WERI-Rb-1 (cell line): ENCODE data around the gene TOP3B.

ENCODE experiments used
- DNase-seq: peaks from one replicate; pipeline ENCODE4 v3.0.0-alpha.2; 2020
- H3K27ac ChIP-seq: fragments of 250-450 bp; sonication (Bioruptor Pico); 2 replicates; pipeline ENCODE4 v1.5.1; 2020; ENCODE audit warnings: mild to moderate bottlenecking, moderate library complexity
- H3K27me3 ChIP-seq: fragments of 250-450 bp; sonication (Bioruptor Pico); 2 replicates; pipeline ENCODE4 v1.5.1; 2021; ENCODE audit warnings: mild to moderate bottlenecking, low read depth, moderate library complexity; ENCODE audit not compliant: insufficient read depth, severe bottlenecking
- H3K36me3 ChIP-seq: fragments of 250-450 bp; sonication (Bioruptor Pico); 2 replicates; pipeline ENCODE4 v1.5.1; 2020; ENCODE audit warnings: mild to moderate bottlenecking, moderate library complexity
- H3K4me3 ChIP-seq: 2 replicates; pipeline ENCODE4 v1.5.1; 2011; ENCODE audit warnings: low read depth, mild to moderate bottlenecking, control low read depth, low read length
- H3K9me3 ChIP-seq: fragments of 250-450 bp; sonication (Bioruptor Pico); 2 replicates; pipeline ENCODE4 v1.5.1; 2021; ENCODE audit warnings: mild to moderate bottlenecking, moderate library complexity; ENCODE audit not compliant: severe bottlenecking
- CTCF ChIP-seq: IDR thresholded peaks from 2 replicates; pipeline ENCODE4 v1.5.1; 2011; ENCODE audit warnings: low read depth, mild to moderate bottlenecking, control low read depth, inconsistent platforms, low read length

The TOP3B gene

GRCh38 chr22:21990445-21991303, 8.1 kb upstream of the TOP3B start:
- no peak overlapping the region for H3K27ac ChIP-seq
- TF ChIP-seq CTCF: no peak
- H3K36me3 ChIP-seq: no peaks in the 10 kb centered on the region
- H3K27me3 ChIP-seq: no peaks in the 10 kb centered on the region
- H3K9me3 ChIP-seq: no peaks in the 10 kb centered on the region
- H3K4me3 ChIP-seq: no peak overlapping the region
- no peak for DNase-seq

- Histone ChIP-seq H3K4me3 (no peak overlapping the region), H3K27me3 (no peaks in the 10 kb centered on the region), H3K36me3 (no peaks in the 10 kb centered on the region), H3K9me3 (no peaks in the 10 kb centered on the region), H3K27ac (no peak overlapping the region)
- TF ChIP-seq CTCF: no peak
- no peak for DNase-seq
Observed at GRCh38 chr22:21989049-21989448, 6.5 kb upstream of the TOP3B start.

GRCh38 chr22:21985214-21985613, 2.6 kb upstream of the TOP3B start:
- no peak overlapping the region for H3K27ac ChIP-seq
- no peak for TF ChIP-seq CTCF
- DNase-seq: no peak

GRCh38 chr22:21984793-21985192, 2.2 kb upstream of the TOP3B start:
- H3K36me3 ChIP-seq: peaks cover 2% of the 10 kb centered on the region
- H3K27ac ChIP-seq: no peak overlapping the region
- H3K4me3 ChIP-seq: no peak overlapping the region
- no peak for DNase-seq
- H3K27me3 ChIP-seq: no peaks in the 10 kb centered on the region
- TF ChIP-seq CTCF: peak; percentile 53
- no peaks in the 10 kb centered on the region for H3K9me3 ChIP-seq

More at GRCh38 chr22:21985214-21985613, 2.6 kb upstream of the TOP3B start:
- Histone ChIP-seq H3K4me3 (no peak overlapping the region), H3K27me3 (no peaks in the 10 kb centered on the region), H3K9me3 (no peaks in the 10 kb centered on the region), H3K36me3 (peaks cover 2% of the 10 kb centered on the region)

GRCh38 chr22:21981874-21982273, 713 bp downstream of the TOP3B start:
- no peak for TF ChIP-seq CTCF
- no peak for DNase-seq
- Histone ChIP-seq H3K36me3 (peaks cover 2% of the 10 kb centered on the region), H3K4me3 (peak overlapping the region; percentile 99), H3K9me3 (no peaks in the 10 kb centered on the region), H3K27me3 (no peaks in the 10 kb centered on the region), H3K27ac (peak overlapping the region; percentile 79)
